Measurements from ENCODE around the gene HBD.

The HBD gene

GRCh38 chr11:5230266-5230665 is 4.0 kb downstream of the HBD start:
- Histone ChIP-seq H3K36me3 (ENCODE audit: control insufficient read depth, insufficient read depth, low read length, severe bottlenecking) (no peaks in the 10 kb centered on the region), H3K9ac (ENCODE audit: low read length) (no peak overlapping the region), H3K9me3 (ENCODE audit: control insufficient read depth, low read length) (no peaks in the 10 kb centered on the region), H3K27me3 (replicated peaks; ENCODE audit: control insufficient read depth, insufficient read depth, low read length) (no peaks in the 10 kb centered on the region), H3K4me3 (ENCODE audit: low read length) (no peak overlapping the region), H3K4me1 (ENCODE audit: control insufficient read depth, insufficient read depth, low read length) (no peaks in the 10 kb centered on the region)
- DNase-seq (ENCODE audit: low read depth) = no peak

GRCh38 chr11:5229796-5230195 is 4.5 kb downstream of the HBD start:
- H3K9ac ChIP-seq (ENCODE audit: low read length) = no peak overlapping the region
- no peaks in the 10 kb centered on the region for H3K4me1 ChIP-seq (ENCODE audit: control insufficient read depth, insufficient read depth, low read length)
- H3K36me3 ChIP-seq (ENCODE audit: control insufficient read depth, insufficient read depth, low read length, severe bottlenecking) = no peaks in the 10 kb centered on the region
- H3K4me3 ChIP-seq (ENCODE audit: low read length) = no peak overlapping the region
- H3K9me3 ChIP-seq (ENCODE audit: control insufficient read depth, low read length) = no peaks in the 10 kb centered on the region
- no peak for DNase-seq (ENCODE audit: low read depth)
- no peaks in the 10 kb centered on the region for H3K27me3 ChIP-seq (replicated peaks; ENCODE audit: control insufficient read depth, insufficient read depth, low read length)

- H3K36me3 ChIP-seq (ENCODE audit: control insufficient read depth, insufficient read depth, low read length, severe bottlenecking) = no peaks in the 10 kb centered on the region
- H3K9ac ChIP-seq (ENCODE audit: low read length) = no peak overlapping the region
- no peaks in the 10 kb centered on the region for H3K27me3 ChIP-seq (replicated peaks; ENCODE audit: control insufficient read depth, insufficient read depth, low read length)
- H3K4me3 ChIP-seq (ENCODE audit: low read length) = no peak overlapping the region
- no peaks in the 10 kb centered on the region for H3K9me3 ChIP-seq (ENCODE audit: control insufficient read depth, low read length)
- no peaks in the 10 kb centered on the region for H3K4me1 ChIP-seq (ENCODE audit: control insufficient read depth, insufficient read depth, low read length)
- DNase-seq (ENCODE audit: low read depth) = no peak
Observed at GRCh38 chr11:5229356-5229755, 4.9 kb downstream of the HBD start.

GRCh38 chr11:5228124-5228523 is 6.2 kb downstream of the HBD start:
- H3K9me3 ChIP-seq (ENCODE audit: control insufficient read depth, low read length) = no peaks in the 10 kb centered on the region
- no peak for DNase-seq (ENCODE audit: low read depth)
- H3K9ac ChIP-seq (ENCODE audit: low read length) = no peak overlapping the region
- no peaks in the 10 kb centered on the region for H3K27me3 ChIP-seq (replicated peaks; ENCODE audit: control insufficient read depth, insufficient read depth, low read length)
- no peaks in the 10 kb centered on the region for H3K36me3 ChIP-seq (ENCODE audit: control insufficient read depth, insufficient read depth, low read length, severe bottlenecking)
- no peaks in the 10 kb centered on the region for H3K4me1 ChIP-seq (ENCODE audit: control insufficient read depth, insufficient read depth, low read length)
- H3K4me3 ChIP-seq (ENCODE audit: low read length) = no peak overlapping the region

GRCh38 chr11:5227681-5228080 is 6.6 kb downstream of the HBD start:
- H3K36me3 ChIP-seq (ENCODE audit: control insufficient read depth, insufficient read depth, low read length, severe bottlenecking) = no peaks in the 10 kb centered on the region
- no peaks in the 10 kb centered on the region for H3K27me3 ChIP-seq (replicated peaks; ENCODE audit: control insufficient read depth, insufficient read depth, low read length)
- no peak overlapping the region for H3K9ac ChIP-seq (ENCODE audit: low read length)
- no peaks in the 10 kb centered on the region for H3K4me1 ChIP-seq (ENCODE audit: control insufficient read depth, insufficient read depth, low read length)
- H3K4me3 ChIP-seq (ENCODE audit: low read length) = no peak overlapping the region
- no peaks in the 10 kb centered on the region for H3K9me3 ChIP-seq (ENCODE audit: control insufficient read depth, low read length)
- no peak for DNase-seq (ENCODE audit: low read depth)

- Histone ChIP-seq H3K9ac (ENCODE audit: low read length) (no peak within 1 kb of the TSS), H3K4me3 (ENCODE audit: low read length) (no peak within 1 kb of the TSS), H3K36me3 (ENCODE audit: control insufficient read depth, insufficient read depth, low read length, severe bottlenecking) (no peaks in the 10 kb centered on the region), H3K27me3 (replicated peaks; ENCODE audit: control insufficient read depth, insufficient read depth, low read length) (no peaks in the 10 kb centered on the region), H3K9me3 (ENCODE audit: control insufficient read depth, low read length) (no peaks in the 10 kb centered on the region), H3K4me1 (ENCODE audit: control insufficient read depth, insufficient read depth, low read length) (no peaks in the 10 kb centered on the region)
- no peak for DNase-seq (ENCODE audit: low read depth)
Observed at GRCh38 chr11:5226732-5227310, 7.5 kb downstream of the HBD start, which contains the start of gene HBB. HBB (minus strand) TSS chr11:5227071; CDS start chr11:5227021, 50 bp downstream.

- no peak for DNase-seq (ENCODE audit: low read depth)
- Histone ChIP-seq H3K9ac (ENCODE audit: low read length) (no peak overlapping the region), H3K36me3 (ENCODE audit: control insufficient read depth, insufficient read depth, low read length, severe bottlenecking) (no peaks in the 10 kb centered on the region), H3K4me3 (ENCODE audit: low read length) (no peak overlapping the region), H3K27me3 (replicated peaks; ENCODE audit: control insufficient read depth, insufficient read depth, low read length) (no peaks in the 10 kb centered on the region), H3K4me1 (ENCODE audit: control insufficient read depth, insufficient read depth, low read length) (no peaks in the 10 kb centered on the region), H3K9me3 (ENCODE audit: control insufficient read depth, low read length) (no peaks in the 10 kb centered on the region)
Observed at GRCh38 chr11:5225480-5225871, 8.8 kb downstream of the HBD start.

- H3K4me3 ChIP-seq (ENCODE audit: low read length) = no peak overlapping the region
- H3K9me3 ChIP-seq (ENCODE audit: control insufficient read depth, low read length) = no peaks in the 10 kb centered on the region
- no peaks in the 10 kb centered on the region for H3K4me1 ChIP-seq (ENCODE audit: control insufficient read depth, insufficient read depth, low read length)
- H3K36me3 ChIP-seq (ENCODE audit: control insufficient read depth, insufficient read depth, low read length, severe bottlenecking) = no peaks in the 10 kb centered on the region
- no peak overlapping the region for H3K9ac ChIP-seq (ENCODE audit: low read length)
- no peak for DNase-seq (ENCODE audit: low read depth)
- H3K27me3 ChIP-seq (replicated peaks; ENCODE audit: control insufficient read depth, insufficient read depth, low read length) = no peaks in the 10 kb centered on the region
Observed at GRCh38 chr11:5224538-5225479, 9.5 kb downstream of the HBD start.

GRCh38 chr11:5223686-5224085 is 10.6 kb downstream of the HBD start:
- H3K9ac ChIP-seq (ENCODE audit: low read length) = no peak overlapping the region
- no peaks in the 10 kb centered on the region for H3K27me3 ChIP-seq (replicated peaks; ENCODE audit: control insufficient read depth, insufficient read depth, low read length)
- H3K4me3 ChIP-seq (ENCODE audit: low read length) = no peak overlapping the region
- no peaks in the 10 kb centered on the region for H3K36me3 ChIP-seq (ENCODE audit: control insufficient read depth, insufficient read depth, low read length, severe bottlenecking)
- no peaks in the 10 kb centered on the region for H3K9me3 ChIP-seq (ENCODE audit: control insufficient read depth, low read length)
- no peak for DNase-seq (ENCODE audit: low read depth)
- H3K4me1 ChIP-seq (ENCODE audit: control insufficient read depth, insufficient read depth, low read length) = no peaks in the 10 kb centered on the region

- H3K4me1 ChIP-seq (ENCODE audit: control insufficient read depth, insufficient read depth, low read length) = no peaks in the 10 kb centered on the region
- H3K9ac ChIP-seq (ENCODE audit: low read length) = no peak overlapping the region
- H3K36me3 ChIP-seq (ENCODE audit: control insufficient read depth, insufficient read depth, low read length, severe bottlenecking) = no peaks in the 10 kb centered on the region
- H3K4me3 ChIP-seq (ENCODE audit: low read length) = no peak overlapping the region
- no peak for DNase-seq (ENCODE audit: low read depth)
- no peaks in the 10 kb centered on the region for H3K9me3 ChIP-seq (ENCODE audit: control insufficient read depth, low read length)
- H3K27me3 ChIP-seq (replicated peaks; ENCODE audit: control insufficient read depth, insufficient read depth, low read length) = no peaks in the 10 kb centered on the region
Observed at GRCh38 chr11:5223146-5223545, 11.1 kb downstream of the HBD start.

- Histone ChIP-seq H3K4me1 (ENCODE audit: control insufficient read depth, insufficient read depth, low read length) (no peaks in the 10 kb centered on the region), H3K4me3 (ENCODE audit: low read length) (no peak overlapping the region), H3K27me3 (replicated peaks; ENCODE audit: control insufficient read depth, insufficient read depth, low read length) (no peaks in the 10 kb centered on the region), H3K9me3 (ENCODE audit: control insufficient read depth, low read length) (peaks cover 5% of the 10 kb centered on the region), H3K36me3 (ENCODE audit: control insufficient read depth, insufficient read depth, low read length, severe bottlenecking) (no peaks in the 10 kb centered on the region), H3K9ac (ENCODE audit: low read length) (no peak overlapping the region)
- no peak for DNase-seq (ENCODE audit: low read depth)
Observed at GRCh38 chr11:5210376-5210885, 23.9 kb downstream of the HBD start.
